HG03457 (cell line): ENCODE results near the gene GRID1.
"Not testable (repeated sequence)": the region's sequence is repeated elsewhere in the genome, so short reads cannot be mapped to it uniquely, and the experiment has no call there.

Experiments
- ATAC-seq: cut with Tn5 transposase; IDR thresholded peaks from one replicate; pipeline ENCODE4 v1.9.1; 2021; ENCODE audit warnings: moderate number of reproducible peaks; ENCODE audit not compliant: unreplicated experiment

Gene GRID1

GRCh38 chr10:85978566-85979358, 387.8 kb downstream of the GRID1 start:
- ATAC-seq: no peak

GRCh38 chr10:85977642-85978041, 389.0 kb downstream of the GRID1 start:
- no peak for ATAC-seq

- ATAC-seq: no peak
Measured at GRCh38 chr10:85976267-85976793, 390.3 kb downstream of the GRID1 start.

GRCh38 chr10:85971494-85971893, 395.1 kb downstream of the GRID1 start:
- ATAC-seq: no peak

GRCh38 chr10:85967594-85967993, 399.0 kb downstream of the GRID1 start:
- peak; percentile 61 for ATAC-seq

GRCh38 chr10:85961479-85962067, 405.0 kb downstream of the GRID1 start:
- ATAC-seq: no peak

- no peak for ATAC-seq
Measured at GRCh38 chr10:85961073-85961472, 405.5 kb downstream of the GRID1 start.

- ATAC-seq: no peak
Measured at GRCh38 chr10:85959239-85959638, 407.4 kb downstream of the GRID1 start.

- no peak for ATAC-seq
Measured at GRCh38 chr10:85950921-85951320, 415.7 kb downstream of the GRID1 start.

GRCh38 chr10:85946713-85947326, 419.8 kb downstream of the GRID1 start:
- ATAC-seq: peak; percentile 89

GRCh38 chr10:85936161-85936560, 430.4 kb downstream of the GRID1 start:
- ATAC-seq: no peak

GRCh38 chr10:85934586-85934985, 432.0 kb downstream of the GRID1 start:
- no peak for ATAC-seq

- not testable (repeated sequence) for ATAC-seq
Measured at GRCh38 chr10:85929993-85930392, 436.6 kb downstream of the GRID1 start.

GRCh38 chr10:85927952-85928665, 438.5 kb downstream of the GRID1 start:
- ATAC-seq: no peak

GRCh38 chr10:85926986-85927385, 439.6 kb downstream of the GRID1 start:
- ATAC-seq: no peak

GRCh38 chr10:85926136-85926535, 440.5 kb downstream of the GRID1 start:
- no peak for ATAC-seq

- ATAC-seq: no peak
Measured at GRCh38 chr10:85925201-85925750, 441.3 kb downstream of the GRID1 start.

- no peak for ATAC-seq
Measured at GRCh38 chr10:85924382-85925102, 442.1 kb downstream of the GRID1 start.

GRCh38 chr10:85922356-85923129, 444.1 kb downstream of the GRID1 start:
- no peak for ATAC-seq
